ENCODE results near the gene DCK.
"Not testable (repeated sequence)": the region's sequence is repeated elsewhere in the genome, so short reads cannot be mapped to it uniquely, and the experiment has no call there.

DCK gene

GRCh38 chr4:71001363-71001762 lies 7.9 kb downstream of the DCK start:
- not testable (repeated sequence) for DNase-seq (ENCODE audit: low read depth)

- DNase-seq (ENCODE audit: low read depth) = no peak
These were observed 10.9 kb downstream of the DCK start for GRCh38 chr4:71004281-71004851.

DNA sequence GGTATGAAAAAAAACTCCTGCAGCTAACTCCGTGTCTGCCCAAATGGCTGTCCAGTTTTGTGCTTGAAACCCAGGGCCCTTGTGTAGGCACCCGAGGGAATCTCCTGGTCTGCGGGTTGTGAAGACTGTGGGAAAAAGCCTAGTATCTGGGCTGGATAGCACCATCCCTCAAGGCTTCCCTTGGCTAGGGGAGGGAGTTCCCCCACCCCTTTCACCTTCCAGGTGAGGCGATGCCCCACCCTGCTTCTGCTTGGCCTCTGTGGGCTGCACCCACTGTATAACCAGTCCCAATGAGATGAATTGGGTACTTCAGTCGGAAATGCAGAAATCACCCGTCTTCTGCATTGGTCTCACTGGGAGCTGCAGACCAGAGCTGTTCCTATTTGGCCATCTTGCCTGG lies 11.6 kb downstream of the DCK start:
- DNase-seq (ENCODE audit: low read depth) = not testable (repeated sequence)

- no peak for DNase-seq (ENCODE audit: low read depth)
These were observed 12.9 kb downstream of the DCK start for GRCh38 chr4:71006203-71006907.

DNA sequence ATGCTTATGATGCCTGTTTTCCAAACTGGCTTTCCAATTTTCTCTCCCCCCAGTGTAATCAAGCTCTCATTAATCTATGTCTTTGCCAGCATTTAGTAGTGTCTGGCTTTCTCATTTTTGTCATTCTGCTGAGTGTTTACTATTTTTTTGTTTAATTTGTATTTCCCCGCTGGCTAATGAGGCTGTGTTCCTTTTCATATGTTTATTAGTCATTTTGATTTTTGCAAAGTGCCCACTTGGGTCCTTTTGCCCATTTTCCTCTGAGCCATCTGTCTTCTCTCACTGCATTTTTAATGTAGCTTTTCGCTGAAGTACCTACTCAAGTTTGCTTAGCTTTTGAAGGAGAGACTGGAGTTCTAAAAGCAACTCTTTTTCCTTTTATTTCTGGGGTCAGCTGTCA lies 14.7 kb downstream of the DCK start:
- no peak for DNase-seq (ENCODE audit: low read depth)

DNA sequence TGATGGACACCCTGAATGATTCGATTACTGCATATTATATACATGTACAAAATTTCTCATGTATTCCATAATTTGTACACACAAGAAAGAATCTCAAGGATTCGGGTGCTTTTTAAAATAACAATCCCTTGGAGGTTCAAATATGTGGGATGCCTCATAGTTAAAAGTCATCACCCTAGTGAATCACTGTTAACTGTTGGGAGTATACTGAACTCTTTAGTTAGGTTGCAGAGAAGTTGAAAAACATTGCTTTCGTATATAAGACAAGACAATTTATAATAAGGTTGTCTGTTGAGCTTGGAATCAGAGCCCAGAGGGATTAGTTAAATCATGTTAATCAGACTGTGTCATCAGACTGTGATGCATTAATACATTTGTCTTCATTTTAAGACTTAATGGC lies 15.6 kb downstream of the DCK start:
- peak; percentile 63 for DNase-seq (ENCODE audit: low read depth)

DNA sequence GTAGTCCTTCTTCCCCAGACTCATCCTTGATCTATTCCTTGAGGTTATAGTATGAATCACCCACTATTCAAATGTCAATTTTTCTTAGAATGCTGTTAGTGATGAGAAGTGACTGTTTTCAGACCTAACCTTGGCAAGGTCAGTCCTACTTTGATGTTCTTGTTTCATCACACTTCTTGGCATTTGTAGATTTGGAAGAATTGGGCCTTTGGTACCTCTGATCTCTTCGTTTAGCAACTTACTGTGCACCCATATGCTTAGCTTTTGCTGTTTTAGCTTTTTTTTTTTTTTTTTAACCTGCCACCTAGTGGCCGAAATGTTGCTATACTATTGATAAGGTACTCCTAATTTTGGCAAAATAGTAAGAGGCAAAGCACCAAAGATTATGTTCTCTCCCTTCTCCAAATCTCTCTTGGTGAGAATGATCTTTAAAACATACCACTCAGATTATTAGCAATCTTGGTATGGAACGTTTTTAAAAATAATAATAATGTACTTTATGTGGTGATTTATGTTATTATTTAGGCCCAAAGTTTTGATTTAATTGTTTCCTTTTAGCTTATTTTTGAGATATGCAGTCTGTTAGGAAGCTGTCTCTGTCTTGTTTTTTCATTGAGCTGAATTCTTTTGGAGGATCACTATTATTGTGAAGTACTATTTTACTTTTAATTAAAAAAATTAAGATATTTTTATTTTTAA lies 16.6 kb downstream of the DCK start:
- DNase-seq (ENCODE audit: low read depth) = peak; percentile 40

DNA sequence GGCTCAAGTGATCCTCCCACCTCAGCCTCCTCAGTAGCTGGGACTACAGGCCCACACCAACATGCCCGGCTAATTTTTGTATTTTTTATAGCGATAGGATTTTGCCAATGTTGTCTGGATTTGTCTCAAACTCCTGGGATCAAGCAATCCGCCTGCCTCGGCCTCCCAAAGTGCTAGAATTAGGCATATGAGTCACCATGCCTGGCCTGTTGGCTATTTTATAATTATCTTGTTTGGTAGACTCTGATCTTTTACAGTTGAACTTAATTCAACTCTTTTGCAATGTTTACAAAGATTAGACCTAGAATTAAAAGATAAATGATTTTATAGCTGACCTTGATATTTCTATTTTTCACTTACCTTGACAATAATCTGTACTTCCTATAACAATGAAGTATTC lies 18.0 kb downstream of the DCK start:
- DNase-seq (ENCODE audit: low read depth) = no peak

DNA sequence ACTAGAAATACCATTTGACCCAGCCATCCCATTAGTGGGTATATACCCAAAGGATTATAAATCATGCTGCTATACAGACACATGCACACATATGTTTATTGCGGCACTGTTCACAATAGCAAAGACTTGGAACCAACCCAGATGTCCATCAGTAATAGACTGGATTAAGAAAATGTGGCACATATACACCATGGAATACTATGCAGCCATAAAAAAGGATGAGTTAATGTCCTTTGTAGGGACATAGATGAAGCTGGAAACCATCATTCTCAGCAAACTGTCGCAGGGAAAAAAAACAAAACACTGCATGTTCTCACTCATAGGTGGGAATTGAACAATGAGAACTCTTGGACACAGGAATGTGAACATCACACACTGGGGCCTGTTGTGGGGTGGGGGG lies 23.9 kb downstream of the DCK start:
- DNase-seq (ENCODE audit: low read depth) = not testable (repeated sequence)

- peak; percentile 16 for DNase-seq (ENCODE audit: low read depth)
These were observed 27.2 kb downstream of the DCK start for GRCh38 chr4:71020611-71021010.

DNA sequence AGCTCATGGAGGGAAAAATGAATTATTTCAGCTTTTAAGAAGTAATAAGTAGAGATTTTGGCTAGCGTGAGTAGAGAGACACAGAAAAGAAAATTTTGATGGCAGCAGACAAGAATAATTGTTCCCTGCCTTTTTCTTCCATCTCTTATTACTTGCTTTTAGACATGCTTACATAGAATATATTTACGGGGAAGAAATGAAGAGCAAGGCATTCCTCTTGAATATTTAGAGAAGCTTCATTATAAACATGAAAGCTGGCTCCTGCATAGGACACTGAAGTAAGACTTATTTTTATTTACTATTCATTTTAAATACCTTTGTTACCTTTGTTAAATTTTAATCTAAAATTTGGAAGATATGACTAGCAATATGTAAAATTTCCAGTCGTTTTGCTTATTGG lies 32.2 kb downstream of the DCK start:
- DNase-seq (ENCODE audit: low read depth) = no peak

DNA sequence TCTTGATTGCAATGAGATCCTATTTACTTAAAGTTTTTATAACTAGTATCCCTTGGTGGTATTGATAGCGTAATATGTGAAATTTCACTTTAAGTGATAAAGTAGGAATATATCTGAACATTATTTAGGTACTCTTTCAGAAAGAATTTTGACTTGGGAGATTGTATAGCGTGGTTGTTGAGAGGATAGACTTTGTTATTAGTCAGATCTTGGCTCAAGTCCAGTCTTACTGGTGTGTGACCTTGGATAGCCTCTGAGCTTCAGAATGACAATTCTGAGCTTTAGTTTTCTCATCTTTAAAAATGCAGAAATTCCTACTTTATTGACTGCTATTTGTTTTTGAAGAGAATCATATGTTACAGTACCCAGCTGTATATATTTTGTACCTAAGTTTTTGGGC lies 32.6 kb downstream of the DCK start:
- peak; percentile 89 for DNase-seq (ENCODE audit: low read depth)

GRCh38 chr4:71027611-71028010 lies 34.2 kb downstream of the DCK start:
- DNase-seq (ENCODE audit: low read depth) = no peak

GRCh38 chr4:71029504-71029903 lies 36.1 kb downstream of the DCK start:
- no peak for DNase-seq (ENCODE audit: low read depth)

DNA sequence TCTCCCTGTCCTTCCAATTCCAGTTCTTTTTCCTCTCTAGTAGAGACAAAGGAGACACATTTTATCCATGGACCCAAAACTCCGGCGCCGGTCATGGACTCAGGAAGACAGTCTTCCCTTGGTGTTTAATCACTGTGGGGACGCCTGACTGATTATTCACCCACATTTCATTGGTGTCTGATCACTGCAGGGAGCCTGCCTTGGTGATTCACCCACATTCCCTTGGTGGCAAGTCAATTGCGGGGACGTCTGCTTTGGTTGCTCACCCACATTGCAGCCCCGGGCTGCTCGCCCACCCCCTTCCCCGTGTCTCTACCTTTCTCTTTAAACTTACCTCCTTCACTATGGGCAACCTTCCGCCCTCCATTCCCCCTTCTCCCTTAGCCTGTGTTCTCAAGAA lies 38.7 kb downstream of the DCK start:
- DNase-seq (ENCODE audit: low read depth) = peak; percentile 77

DNA sequence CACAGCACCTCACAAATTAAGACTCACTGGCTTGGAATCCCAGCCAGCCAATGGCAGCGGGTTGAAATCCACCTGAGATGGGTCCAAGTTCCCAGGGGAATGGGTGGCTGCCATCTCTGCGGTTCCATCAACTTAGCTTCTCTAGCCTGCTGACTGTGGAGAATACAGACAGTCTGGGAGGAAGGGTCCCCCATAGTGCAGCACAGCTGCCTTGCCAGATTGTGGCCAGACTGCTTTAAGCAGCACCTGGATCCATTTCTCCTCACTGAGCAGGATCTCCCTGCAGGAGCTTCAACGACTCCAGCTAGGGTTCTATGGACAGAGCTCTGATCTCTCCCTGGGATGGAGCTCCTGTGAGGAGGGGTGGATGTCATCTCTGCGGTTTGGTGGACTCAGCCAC lies 51.8 kb downstream of the DCK start:
- DNase-seq (ENCODE audit: low read depth) = no peak

GRCh38 chr4:71049395-71049794 lies 55.9 kb downstream of the DCK start:
- no peak for DNase-seq (ENCODE audit: low read depth)

DNA sequence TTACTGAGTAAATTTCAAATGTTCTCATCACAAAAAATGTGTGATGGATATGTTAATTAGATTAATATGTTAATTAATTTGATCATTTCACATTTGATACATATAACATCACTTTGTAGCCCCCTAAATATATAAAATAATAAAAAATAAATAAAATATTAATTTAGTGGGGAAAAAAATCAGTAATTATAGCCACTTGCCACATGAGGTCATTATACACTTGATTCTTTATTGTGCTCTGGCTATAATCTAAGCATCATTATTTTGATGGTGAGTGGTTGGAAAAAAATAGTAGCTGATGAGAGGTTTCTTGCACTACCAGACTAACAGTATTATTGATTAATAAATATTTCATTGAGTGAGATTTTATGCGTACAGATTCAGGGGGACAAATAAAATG lies 57.4 kb downstream of the DCK start:
- no peak for DNase-seq (ENCODE audit: low read depth)

- DNase-seq (ENCODE audit: low read depth) = no peak
These were observed 58.6 kb downstream of the DCK start for GRCh38 chr4:71052034-71052433.

GRCh38 chr4:71052716-71053115 lies 59.3 kb downstream of the DCK start:
- DNase-seq (ENCODE audit: low read depth) = no peak

DNA sequence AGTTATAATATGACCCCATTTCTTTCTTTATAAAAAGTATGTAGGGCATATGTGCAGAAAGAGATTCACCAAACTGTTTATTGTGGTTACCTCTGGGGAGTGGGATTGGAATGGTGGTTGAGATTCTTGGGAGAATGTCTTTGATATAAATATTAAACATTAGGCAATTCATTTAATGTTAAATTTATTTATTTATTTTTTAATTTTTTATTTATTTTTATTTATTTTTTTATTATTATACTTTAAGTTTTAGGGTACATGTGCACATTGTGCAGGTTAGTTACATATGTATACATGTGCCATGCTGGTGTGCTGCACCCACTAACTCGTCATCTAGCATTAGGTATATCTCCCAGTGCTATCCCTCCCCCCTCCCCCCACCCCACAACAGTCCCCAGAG lies 60.2 kb downstream of the DCK start:
- not testable (repeated sequence) for DNase-seq (ENCODE audit: low read depth)

DNA sequence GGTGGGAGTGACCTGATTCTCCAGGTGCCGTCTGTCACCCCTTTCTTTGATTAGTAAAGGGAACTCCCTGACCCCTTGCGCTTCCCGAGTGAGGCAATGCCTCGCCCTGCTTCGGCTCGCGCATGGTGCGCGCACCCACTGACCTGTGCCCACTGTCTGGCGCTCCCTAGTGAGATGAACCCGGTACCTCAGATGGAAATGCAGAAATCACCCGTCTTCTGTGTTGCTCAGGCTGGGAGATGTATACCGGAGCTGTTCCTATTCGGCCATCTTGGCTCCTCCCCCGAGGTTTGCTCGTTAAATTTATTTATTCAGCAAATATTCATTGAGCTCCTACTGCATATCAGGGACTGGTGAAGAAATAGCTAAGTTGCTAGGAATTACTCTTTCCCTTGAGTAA lies 66.1 kb downstream of the DCK start:
- not testable (repeated sequence) for DNase-seq (ENCODE audit: low read depth)

- no peak for DNase-seq (ENCODE audit: low read depth)
These were observed 69.0 kb downstream of the DCK start for GRCh38 chr4:71062436-71062835.

DNA sequence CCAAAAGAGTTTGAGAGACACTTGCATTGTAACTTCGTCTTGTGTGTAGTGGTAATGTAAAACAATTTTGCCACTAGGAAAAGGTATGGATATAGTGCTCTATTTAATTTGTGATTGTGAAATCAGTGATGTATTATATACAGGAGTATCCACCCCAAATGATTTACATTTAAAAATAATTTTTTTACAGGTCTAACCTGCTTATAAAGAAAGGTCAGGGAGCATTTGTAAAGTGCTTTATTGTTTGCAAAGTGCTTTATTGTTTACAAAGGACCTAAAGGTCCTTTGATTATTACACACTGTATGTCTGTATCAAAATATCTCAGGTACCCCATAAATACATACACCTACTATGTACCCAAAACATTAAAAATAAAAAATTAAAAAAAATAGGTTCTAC lies 70.3 kb downstream of the DCK start:
- no peak for DNase-seq (ENCODE audit: low read depth)

Measured in iris pigment epithelial cell (primary cell).